BJ (cell line): ENCODE measurements around the gene CRABP2. TPM values are rescaled to one million over a fixed set of nuclear protein-coding genes. Genes with fewer than 3 reads are reported as not detected.

Experiments used
- CTCF ChIA-PET: fragments of 350-600 bp; formaldehyde crosslinking; extraction: SDS; loops from one replicate; lab custom pipeline; 2021; ENCODE audit warnings: antibody characterized with exemption, inconsistent platforms; lab: Yijun Ruan, JAX
- POLR2A ChIA-PET: fragments of 300-600 bp; sonication (Branson Sonifier 250); formaldehyde crosslinking; extraction: SDS; loops from one replicate; lab custom pipeline; 2021; ENCODE audit warnings: antibody characterized with exemption; lab: Charles Lee
- DNase-seq: peaks from one replicate; pipeline ENCODE4 v3.0.0-alpha.2; 2011; ENCODE audit warnings: low read depth
- H3K27me3 ChIP-seq: 2 replicates; pipeline ENCODE4 v1.6.0; 2011; ENCODE audit warnings: low read length; ENCODE audit not compliant: control insufficient read depth, insufficient read depth
- H3K36me3 ChIP-seq: 2 replicates; pipeline ENCODE4 v1.5.1; 2011; ENCODE audit warnings: low read length; ENCODE audit not compliant: control insufficient read depth, insufficient read depth
- H3K4me3 ChIP-seq: 2 replicates; pipeline ENCODE4 v1.5.1; 2011; ENCODE audit warnings: low read depth, mild to moderate bottlenecking, control low read depth, low read length
- CTCF ChIP-seq: IDR thresholded peaks from 2 replicates; pipeline ENCODE4 v1.5.1; 2011; ENCODE audit warnings: low read depth, mild to moderate bottlenecking, control low read depth, inconsistent platforms, low read length, moderate library complexity; ENCODE audit not compliant: insufficient read depth
- polyA plus RNA-seq: library from polyadenylated mRNA; depleted of rRNA; stranded (reverse); fragments of >200 nt; gene quantifications from 2 replicates; pipeline ENCODE4 v1.2.3, GENCODE V29; 2011

CRABP2 gene
- polyA plus RNA-seq, 1 experiment = 75.9 TPM

DNA sequence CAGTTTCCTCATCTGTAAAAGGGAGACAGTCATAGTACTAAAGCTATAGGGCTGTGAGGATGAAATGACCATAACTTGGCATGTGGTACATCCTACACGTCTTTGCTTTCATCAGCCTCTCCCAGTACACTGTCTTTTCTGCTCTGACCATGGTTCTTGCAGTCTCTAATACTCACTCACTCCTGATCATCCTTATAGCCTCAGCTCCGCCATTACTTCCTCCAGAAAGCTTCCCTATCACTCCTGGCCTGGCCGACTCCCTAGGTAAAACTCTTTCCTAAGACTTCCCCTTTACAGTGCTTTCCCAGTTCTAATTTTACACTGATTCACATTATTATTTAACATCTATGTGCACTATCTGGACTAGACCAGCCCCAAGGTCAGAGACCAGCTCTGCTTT lies 40.5 kb upstream of the CRABP2 start:
- no peak overlapping the region for H3K4me3 ChIP-seq
- POLR2A ChIA-PET = no interaction called here

GRCh38 chr1:156744786-156745419 lies 39.5 kb upstream of the CRABP2 start:
- Histone ChIP-seq H3K36me3 (peaks cover 22% of the 10 kb centered on the region), H3K4me3 (no peak overlapping the region), H3K27me3 (no peaks in the 10 kb centered on the region)
- POLR2A ChIA-PET = no interaction called here
- CTCF ChIA-PET = no interaction called here
- no peak for DNase-seq
- TF ChIP-seq CTCF = no peak

More for the DNA sequence above, 40.5 kb upstream of the CRABP2 start:
- CTCF ChIA-PET = interaction anchor here (1.3 kb wide), 1 partner anchor 174 kb away, joined by 3 read pairs; the partner anchor contains the start of gene LRRC71
- Histone ChIP-seq H3K36me3 (peaks cover 22% of the 10 kb centered on the region), H3K27me3 (no peaks in the 10 kb centered on the region)
- DNase-seq = no peak
- no peak for TF ChIP-seq CTCF

- POLR2A ChIA-PET = no interaction called here
- Histone ChIP-seq H3K4me3 (no peak overlapping the region), H3K36me3 (peaks cover 22% of the 10 kb centered on the region), H3K27me3 (no peaks in the 10 kb centered on the region)
- CTCF ChIA-PET = no interaction called here
- no peak for DNase-seq
- no peak for TF ChIP-seq CTCF
These were observed 39.0 kb upstream of the CRABP2 start for GRCh38 chr1:156744344-156744743.

DNA sequence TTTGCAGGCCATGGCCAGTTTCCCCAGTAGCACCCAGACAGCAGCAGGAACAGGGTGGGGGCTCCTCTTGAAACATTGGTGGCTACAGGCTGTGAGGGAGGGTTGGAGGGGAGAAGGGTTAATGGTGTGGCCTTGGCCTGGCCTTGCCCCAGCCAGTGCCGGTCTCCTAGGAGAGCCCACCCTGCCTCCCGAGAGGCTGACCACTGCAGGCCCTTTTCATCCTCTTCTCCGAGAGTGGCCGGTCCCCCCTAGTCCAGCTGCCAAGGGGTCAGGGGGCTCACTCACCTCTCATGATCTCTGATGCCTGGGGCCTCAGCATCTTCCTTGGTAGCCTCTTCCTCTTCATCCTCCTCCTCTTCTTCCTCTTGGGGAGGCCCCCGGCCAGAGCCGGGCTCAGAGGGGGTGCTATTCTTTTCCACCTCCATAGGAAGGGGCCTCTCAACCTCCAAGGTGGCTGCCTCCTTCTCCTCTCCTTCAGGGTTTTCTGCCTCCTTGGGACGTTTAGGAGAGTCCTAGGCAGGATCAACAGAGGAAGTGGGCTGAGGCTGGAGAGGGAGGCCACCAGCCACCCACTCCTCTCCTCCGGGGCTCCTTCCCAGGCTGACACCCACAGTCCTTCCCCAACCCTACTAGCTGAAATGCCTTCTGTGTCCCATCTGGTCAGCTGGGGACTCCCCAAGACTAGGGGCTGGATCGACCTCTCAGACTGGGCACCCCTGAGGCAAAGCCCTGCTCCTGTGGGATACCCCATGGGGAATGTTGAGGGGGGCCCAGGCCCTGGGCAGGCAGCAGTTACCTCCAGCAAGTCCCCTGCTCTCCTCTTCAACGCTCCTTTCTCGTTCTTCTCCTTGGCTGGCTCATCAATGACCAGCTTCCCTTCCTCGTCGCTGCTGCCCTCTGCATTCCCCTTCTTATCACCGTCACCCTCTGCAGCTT lies 38.3 kb upstream of the CRABP2 start:
- ChIA-PET CTCF (no interaction called here), POLR2A (no interaction called here)
- Histone ChIP-seq H3K27me3 (no peaks in the 10 kb centered on the region), H3K36me3 (peaks cover 22% of the 10 kb centered on the region), H3K4me3 (no peak overlapping the region)
- no peak for DNase-seq
- TF ChIP-seq CTCF = no peak

- Histone ChIP-seq H3K27me3 (no peaks in the 10 kb centered on the region), H3K4me3 (no peak overlapping the region), H3K36me3 (peaks cover 23% of the 10 kb centered on the region)
- CTCF ChIA-PET = interaction anchor here (1.5 to 2.8 kb wide), 2 partner anchors 17 to 36 kb away, joined by 3 to 19 read pairs; no protein-coding TSS in a partner anchor
- no peak for TF ChIP-seq CTCF
- POLR2A ChIA-PET = no interaction called here
- no peak for DNase-seq
These were observed 37.4 kb upstream of the CRABP2 start for GRCh38 chr1:156742801-156743200.
